Erythroblast (primary cell): Measurements from ENCODE around the gene ZNF766.
"Not testable (repeated sequence)": the region's sequence is repeated elsewhere in the genome, so short reads cannot be mapped to it uniquely, and the experiment has no call there.

Experiments used
- DNase-seq, 2 experiments: peaks; one replicate each; lab custom pipeline; 2025; lab: John Stamatoyannopoulos, UW
- GATA1 ChIP-seq: IDR thresholded peaks from 2 replicates; pipeline ENCODE4 v1.6.1; 2011; ENCODE audit warnings: low read depth, mild to moderate bottlenecking, control low read depth, low read length, moderate library complexity
- POLR2A ChIP-seq: IDR thresholded peaks from 2 replicates; pipeline ENCODE4 v1.6.1; 2011; ENCODE audit warnings: mild to moderate bottlenecking, low read length

Gene ZNF766

GRCh38 chr19:52237771-52238400 lies 31.5 kb upstream of the ZNF766 start:
- peak; percentile 57 to 74 for DNase-seq
- no peak for TF ChIP-seq POLR2A
- no peak for TF ChIP-seq GATA1

- DNase-seq: no peak
- TF ChIP-seq POLR2A (no peak), GATA1 (no peak)
These were observed 25.4 kb upstream of the ZNF766 start for GRCh38 chr19:52244021-52244420.

- peak; percentile 45 to 63 for DNase-seq
- TF ChIP-seq POLR2A: no peak
- TF ChIP-seq GATA1: no peak
These were observed 21.1 kb upstream of the ZNF766 start for GRCh38 chr19:52248241-52248640.

GRCh38 chr19:52258426-52258825 lies 11.0 kb upstream of the ZNF766 start:
- DNase-seq: no peak
- no peak for TF ChIP-seq GATA1
- no peak for TF ChIP-seq POLR2A

- DNase-seq: not testable (repeated sequence)
These were observed 3.8 kb upstream of the ZNF766 start for GRCh38 chr19:52265556-52265955.

GRCh38 chr19:52270266-52270885 lies 989 bp downstream of the ZNF766 start:
- peak; percentile 45 to 60 for DNase-seq
- TF ChIP-seq POLR2A (no peak), GATA1 (no peak)

GRCh38 chr19:52273301-52273700 lies 3.9 kb downstream of the ZNF766 start:
- TF ChIP-seq POLR2A (no peak), GATA1 (no peak)
- no peak for DNase-seq

GRCh38 chr19:52274191-52274590 lies 4.8 kb downstream of the ZNF766 start:
- TF ChIP-seq POLR2A (no peak), GATA1 (no peak)
- DNase-seq: no peak

GRCh38 chr19:52275988-52276387 lies 6.6 kb downstream of the ZNF766 start:
- TF ChIP-seq GATA1 (no peak), POLR2A (no peak)
- no peak for DNase-seq

- no peak for DNase-seq
- TF ChIP-seq POLR2A: no peak
- TF ChIP-seq GATA1: no peak
These were observed 8.1 kb downstream of the ZNF766 start for GRCh38 chr19:52277471-52277870.

- DNase-seq: no peak
- no peak for TF ChIP-seq POLR2A
These were observed 16.9 kb downstream of the ZNF766 start for GRCh38 chr19:52286256-52286655.

- no peak for DNase-seq
- TF ChIP-seq POLR2A (no peak), GATA1 (no peak)
These were observed 22.4 kb downstream of the ZNF766 start for GRCh38 chr19:52291781-52292180.

- not testable (repeated sequence) for DNase-seq
These were observed 23.6 kb downstream of the ZNF766 start for GRCh38 chr19:52292946-52293345.

- TF ChIP-seq POLR2A: no peak
- no peak for TF ChIP-seq GATA1
These were observed 27.0 kb downstream of the ZNF766 start for GRCh38 chr19:52296400-52296772.

More at GRCh38 chr19:52296400-52296772, 27.0 kb downstream of the ZNF766 start:
- peak in 1 of 2 experiments; percentile 77 for DNase-seq
